Measurements from ENCODE around the gene H3-3A. TPM values are rescaled to one million over a fixed set of nuclear protein-coding genes. Genes with fewer than 3 reads are reported as not detected.

H3-3A gene
- total RNA-seq, 1 experiment from 2014 or later, result 568 TPM

GRCh38 chr1:226034482-226034881 is 28.0 kb upstream of the H3-3A start:
- TF ChIP-seq CTCF (IDR thresholded peaks at IDR 0.05; ENCODE audit: unreplicated experiment), result no peak
- CTCF ChIA-PET, result interaction anchor here (0.7 to 1.2 kb wide), 3 partner anchors 16 to 177 kb away, joined by 3 read pairs; partner anchors contain the start of gene H3-3A
- no peak overlapping the region for H3K27ac Mint-ChIP-seq (ENCODE audit: unreplicated experiment)
- BruUV-seq (replicated peaks), result no TSS peak
- no peaks in the 10 kb centered on the region for H3K27me3 Mint-ChIP-seq (ENCODE audit: unreplicated experiment)
- H3K4me3 Mint-ChIP-seq (ENCODE audit: low read depth, unreplicated experiment), result no peak overlapping the region
- H3K36me3 Mint-ChIP-seq (ENCODE audit: insufficient read depth, unreplicated experiment), result no peaks in the 10 kb centered on the region
- H3K4me1 Mint-ChIP-seq (ENCODE audit: low read depth, unreplicated experiment), result no peaks in the 10 kb centered on the region
- no peaks in the 10 kb centered on the region for H3K9me3 Mint-ChIP-seq (ENCODE audit: low read depth, unreplicated experiment)
- intact Hi-C loops (cut with micrococcal nuclease; ENCODE audit: unreplicated experiment), result no loop called here
- no peak for DNase-seq

GRCh38 chr1:226035915-226036314 is 26.6 kb upstream of the H3-3A start:
- no peak for TF ChIP-seq CTCF (IDR thresholded peaks at IDR 0.05; ENCODE audit: unreplicated experiment)
- no peaks in the 10 kb centered on the region for H3K36me3 Mint-ChIP-seq (ENCODE audit: insufficient read depth, unreplicated experiment)
- no peak for DNase-seq
- no TSS peak for BruUV-seq (replicated peaks)
- peaks cover 3% of the 10 kb centered on the region for H3K27me3 Mint-ChIP-seq (ENCODE audit: unreplicated experiment)
- intact Hi-C loops (cut with micrococcal nuclease; ENCODE audit: unreplicated experiment), result no loop called here
- H3K27ac Mint-ChIP-seq (ENCODE audit: unreplicated experiment), result no peak overlapping the region
- no peaks in the 10 kb centered on the region for H3K9me3 Mint-ChIP-seq (ENCODE audit: low read depth, unreplicated experiment)
- CTCF ChIA-PET, result no interaction called here
- H3K4me3 Mint-ChIP-seq (ENCODE audit: low read depth, unreplicated experiment), result no peak overlapping the region
- H3K4me1 Mint-ChIP-seq (ENCODE audit: low read depth, unreplicated experiment), result no peaks in the 10 kb centered on the region

GRCh38 chr1:226038661-226039060 is 23.9 kb upstream of the H3-3A start:
- H3K4me3 Mint-ChIP-seq (ENCODE audit: low read depth, unreplicated experiment), result no peak overlapping the region
- H3K27me3 Mint-ChIP-seq (ENCODE audit: unreplicated experiment), result peaks cover 15% of the 10 kb centered on the region
- CTCF ChIA-PET, result interaction anchor here (0.7 kb wide), 1 partner anchor 70 kb away, joined by 5 read pairs; no protein-coding TSS in a partner anchor
- no peak for DNase-seq
- no peaks in the 10 kb centered on the region for H3K4me1 Mint-ChIP-seq (ENCODE audit: low read depth, unreplicated experiment)
- H3K9me3 Mint-ChIP-seq (ENCODE audit: low read depth, unreplicated experiment), result no peaks in the 10 kb centered on the region
- no TSS peak for BruUV-seq (replicated peaks)
- intact Hi-C loops (cut with micrococcal nuclease; ENCODE audit: unreplicated experiment), result no loop called here
- no peak overlapping the region for H3K27ac Mint-ChIP-seq (ENCODE audit: unreplicated experiment)
- TF ChIP-seq CTCF (IDR thresholded peaks at IDR 0.05; ENCODE audit: unreplicated experiment), result no peak
- H3K36me3 Mint-ChIP-seq (ENCODE audit: insufficient read depth, unreplicated experiment), result no peaks in the 10 kb centered on the region

GRCh38 chr1:226041419-226041818 is 21.1 kb upstream of the H3-3A start:
- Mint-ChIP-seq H3K36me3 (ENCODE audit: insufficient read depth, unreplicated experiment) (no peaks in the 10 kb centered on the region), H3K9me3 (ENCODE audit: low read depth, unreplicated experiment) (no peaks in the 10 kb centered on the region), H3K4me1 (ENCODE audit: low read depth, unreplicated experiment) (peaks cover 8% of the 10 kb centered on the region), H3K27me3 (ENCODE audit: unreplicated experiment) (peaks cover 15% of the 10 kb centered on the region), H3K4me3 (ENCODE audit: low read depth, unreplicated experiment) (no peak overlapping the region), H3K27ac (ENCODE audit: unreplicated experiment) (no peak overlapping the region)
- TF ChIP-seq CTCF (IDR thresholded peaks at IDR 0.05; ENCODE audit: unreplicated experiment), result no peak
- intact Hi-C loops (cut with micrococcal nuclease; ENCODE audit: unreplicated experiment), result no loop called here
- BruUV-seq (replicated peaks), result no TSS peak
- CTCF ChIA-PET, result interaction anchor here (0.6 kb wide), 1 partner anchor 85 kb away, joined by 4 read pairs; no protein-coding TSS in a partner anchor
- no peak for DNase-seq

All from Calu3 (cell line).